Stimulated activated CD8-positive, alpha-beta memory T cell treated with anti-CD3 and anti-CD28 coated beads, Interleukin-4, amount 100 ng/mL, for 24 hours (primary cell): ENCODE measurements around the gene PAIP2B.
"Not testable (repeated sequence)": the region's sequence is repeated elsewhere in the genome, so short reads cannot be mapped to it uniquely, and the experiment has no call there.

Experiments
- DNase-seq: peaks from one replicate; pipeline ENCODE4 v3.0.0-alpha.2; 2020; ENCODE audit warnings: low read depth

PAIP2B gene, protein sequence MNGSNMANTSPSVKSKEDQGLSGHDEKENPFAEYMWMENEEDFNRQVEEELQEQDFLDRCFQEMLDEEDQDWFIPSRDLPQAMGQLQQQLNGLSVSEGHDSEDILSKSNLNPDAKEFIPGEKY

DNA sequence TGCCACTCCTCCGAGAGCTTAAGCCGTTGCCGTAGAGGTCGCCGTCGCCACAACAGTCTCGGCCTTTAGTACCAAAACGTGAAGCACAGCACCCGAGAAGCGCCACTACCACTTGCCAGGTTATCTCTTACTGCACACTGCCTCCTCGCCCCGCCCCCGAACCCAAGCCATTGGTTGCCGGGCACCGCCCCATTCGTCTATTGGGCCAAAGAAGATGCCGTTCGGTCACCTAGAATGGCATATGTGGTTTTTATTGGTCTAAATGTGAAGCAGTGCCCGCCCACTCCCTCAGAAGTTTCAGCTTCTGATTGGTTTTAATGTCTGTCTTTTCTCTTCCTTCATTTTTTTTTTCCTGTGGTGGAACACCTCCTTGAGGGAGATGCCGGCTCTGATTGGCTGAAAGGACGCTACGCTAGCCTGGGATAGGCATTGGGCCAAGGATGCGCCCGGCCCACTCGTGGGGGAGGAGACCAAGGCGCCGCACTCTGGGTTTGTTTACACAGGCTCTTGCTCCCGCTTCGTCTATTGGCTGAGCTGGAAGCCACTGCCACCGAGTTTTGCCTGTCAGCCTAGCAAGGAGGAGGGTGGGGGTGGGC, at the start of gene PAIP2B:
TSS of gene PAIP2B (minus strand) at position 139 of the 596 bp plus-strand sequence. CDS start 24,514 bp downstream, outside the sequence.
- peak; percentile 94 for DNase-seq

DNA sequence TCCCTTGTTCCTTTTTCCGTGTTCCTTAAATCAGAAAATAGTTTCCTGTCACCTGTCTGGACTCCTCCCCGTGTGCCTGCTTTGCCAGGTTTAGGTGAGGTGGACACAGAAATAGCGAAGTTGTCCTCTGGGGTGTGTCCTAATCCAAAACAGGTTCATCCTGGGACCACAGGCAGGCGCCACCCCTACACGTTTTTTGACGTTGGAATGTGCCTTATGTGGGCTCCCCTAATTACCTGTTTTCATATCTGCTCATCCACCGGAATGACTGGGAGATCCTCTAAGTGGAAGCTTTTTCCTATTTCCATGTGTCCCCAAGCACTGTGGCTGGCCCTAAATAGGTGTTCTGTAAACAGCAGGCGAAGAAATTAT, 49.0 kb upstream of the PAIP2B start:
- no peak for DNase-seq

DNA sequence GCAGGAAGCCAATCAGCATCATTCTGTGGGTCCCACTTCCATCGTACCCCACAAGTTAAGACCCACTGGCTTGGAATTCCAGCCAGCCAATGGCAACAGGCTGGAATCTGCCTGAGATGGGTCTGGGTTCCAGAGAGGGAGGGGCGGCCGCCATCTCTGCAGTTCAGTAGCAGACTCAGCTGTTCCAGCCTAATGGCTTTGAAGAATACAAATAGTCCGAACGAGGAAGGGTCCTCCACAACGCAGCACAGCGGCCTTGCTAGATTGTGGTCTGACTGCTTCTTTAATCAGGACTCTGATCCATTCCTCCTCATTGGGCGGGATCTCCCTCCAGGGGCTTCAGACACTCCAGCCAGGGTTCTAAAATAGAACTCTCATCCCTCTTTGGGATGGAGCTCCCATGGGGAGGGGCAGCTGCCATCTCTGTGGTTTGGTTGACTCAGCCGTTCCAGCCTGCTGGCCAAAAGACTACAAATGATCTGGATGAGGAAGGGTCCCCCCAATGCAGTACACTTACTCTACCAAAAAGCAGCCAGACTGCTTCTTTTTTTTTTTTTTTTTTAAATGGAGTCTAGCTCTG, 42.7 kb upstream of the PAIP2B start:
- no peak for DNase-seq

DNA sequence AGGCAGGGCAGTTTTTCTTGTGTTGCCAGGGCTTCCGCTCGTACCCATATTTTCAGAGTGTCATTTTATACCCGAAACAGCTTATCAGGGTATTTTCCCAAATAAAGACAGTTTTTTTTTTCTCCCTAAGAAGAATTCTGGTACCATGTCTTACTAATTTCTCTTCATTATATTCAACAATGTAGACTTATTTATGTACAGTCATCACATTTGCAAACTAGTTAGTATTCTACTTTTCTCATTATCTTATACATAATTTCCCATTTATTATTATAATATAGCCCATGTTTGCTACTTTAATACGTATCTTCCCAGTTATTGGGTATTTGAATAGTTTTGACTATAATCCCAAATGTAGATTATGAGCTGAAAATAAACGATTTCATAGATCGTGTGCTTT, 36.5 kb upstream of the PAIP2B start:
- no peak for DNase-seq

- no peak for DNase-seq
Observed at GRCh38 chr2:71261534-71261933, 34.6 kb upstream of the PAIP2B start.

- DNase-seq = no peak
Observed at GRCh38 chr2:71256421-71256820, 29.5 kb upstream of the PAIP2B start.

GRCh38 chr2:71254776-71255175, 27.9 kb upstream of the PAIP2B start:
- no peak for DNase-seq

- no peak for DNase-seq
Observed at GRCh38 chr2:71254078-71254477, 27.2 kb upstream of the PAIP2B start.

GRCh38 chr2:71253476-71253875, 26.6 kb upstream of the PAIP2B start:
- DNase-seq = no peak

- no peak for DNase-seq
Observed at GRCh38 chr2:71252862-71253261, 26.0 kb upstream of the PAIP2B start.

GRCh38 chr2:71250935-71251334, 24.0 kb upstream of the PAIP2B start:
- DNase-seq = no peak

GRCh38 chr2:71244302-71244660, 17.4 kb upstream of the PAIP2B start:
- DNase-seq = no peak

DNA sequence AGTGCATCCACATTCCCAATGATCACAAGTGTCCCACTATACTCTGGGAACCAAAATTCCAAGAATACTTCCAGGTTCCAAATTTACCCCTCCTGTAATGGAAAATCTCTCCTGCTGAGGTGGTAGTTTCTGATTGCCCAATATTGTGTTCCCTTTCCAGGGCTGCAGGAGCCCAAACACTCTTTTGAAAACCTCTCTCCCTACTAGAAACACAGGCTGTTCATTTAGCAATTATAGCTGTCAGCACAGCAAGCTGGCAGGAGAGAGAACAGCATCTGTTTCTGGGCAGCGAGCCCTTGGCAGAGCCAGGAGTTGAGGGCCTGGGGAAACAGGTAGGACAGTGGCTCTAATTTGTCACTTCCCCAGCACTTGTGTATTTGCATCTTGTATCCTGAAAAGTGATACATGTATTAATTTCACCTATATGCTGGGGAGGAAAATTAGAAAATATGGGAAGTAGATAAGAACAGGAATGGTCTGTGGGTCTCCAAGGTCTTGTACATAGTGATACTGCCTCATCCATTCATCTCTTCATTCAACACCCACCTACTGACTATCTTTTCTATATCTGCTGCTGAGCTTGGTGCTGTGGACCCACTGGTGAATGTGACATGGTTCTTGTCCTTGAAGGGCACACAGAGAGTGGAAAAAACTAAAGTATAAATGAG, 16.9 kb upstream of the PAIP2B start:
- no peak for DNase-seq

DNA sequence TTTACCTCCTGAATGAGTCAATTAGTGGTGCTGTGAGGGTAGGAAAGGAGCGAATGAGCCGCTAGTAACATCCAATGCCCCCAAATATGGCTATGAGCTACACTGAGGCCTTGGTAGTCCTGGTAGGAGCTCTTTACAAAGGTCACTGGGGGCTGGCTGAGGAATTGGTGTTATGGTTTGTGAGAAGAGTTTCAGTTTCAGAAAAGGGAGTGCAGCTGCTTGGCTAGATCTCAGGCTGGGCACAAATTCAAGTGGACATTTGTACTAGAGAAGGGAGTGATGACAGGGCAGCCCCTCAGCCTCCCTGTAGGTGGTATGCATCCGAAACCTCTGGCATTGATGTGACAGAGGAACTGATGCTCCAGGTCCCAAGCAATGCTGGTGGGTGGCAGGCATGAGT, 13.9 kb upstream of the PAIP2B start:
- DNase-seq = no peak

GRCh38 chr2:71238089-71238488, 11.2 kb upstream of the PAIP2B start:
- DNase-seq = no peak

- DNase-seq = no peak
Observed at GRCh38 chr2:71235930-71236587, 9.2 kb upstream of the PAIP2B start.

- not testable (repeated sequence) for DNase-seq
Observed at GRCh38 chr2:71233072-71233471, 6.2 kb upstream of the PAIP2B start.

GRCh38 chr2:71226096-71226964, 573 bp downstream of the PAIP2B start:
- peak; percentile 5 for DNase-seq

- no peak for DNase-seq
Observed at GRCh38 chr2:71224935-71225334, 2.0 kb downstream of the PAIP2B start.

GRCh38 chr2:71224457-71224856, 2.4 kb downstream of the PAIP2B start:
- DNase-seq = no peak

GRCh38 chr2:71223767-71224333, 3.1 kb downstream of the PAIP2B start:
- no peak for DNase-seq

- DNase-seq = no peak
Observed at GRCh38 chr2:71220743-71221142, 6.2 kb downstream of the PAIP2B start.
